HepG2 (cell line): ENCODE results near the gene STYXL1. TPM values are rescaled to one million over a fixed set of nuclear protein-coding genes. Genes with fewer than 3 reads are reported as not detected.

ENCODE experiments used
- ATAC-seq: fragments of 200-7000 bp; cut with Tn5 transposase; 3 replicates; pipeline ENCODE4 v1.9.1; 2020; ENCODE audit warnings: mild to moderate bottlenecking, moderate library complexity
- BruUV-seq: library from RNA; stranded (reverse); fragments of 400-500 nt; replicated peaks from 2 replicates; lab custom pipeline; 2021; lab: Mats Ljungman, UMichigan
- CTCF ChIA-PET: fragments of 300-600 bp; formaldehyde crosslinking; extraction: SDS; loops from one replicate; lab custom pipeline; 2021; ENCODE audit warnings: low total read pairs, inconsistent platforms, low intra/inter-chr PET ratio; lab: Yijun Ruan, JAX
- POLR2A ChIA-PET: fragments of 350-600 bp; sonication (Branson Sonifier 250); formaldehyde crosslinking; loops from one replicate; lab custom pipeline; 2020; ENCODE audit warnings: antibody characterized with exemption, inconsistent platforms; lab: Yijun Ruan, JAX
- DNase-seq: peaks from one replicate; pipeline ENCODE4 v3.0.0-alpha.2; 2015; ENCODE audit warnings: low spot score
- FAIRE-seq: peaks from 3 replicates; lab custom pipeline; 2011; peaks lifted over from hg19 to GRCh38; lab: Jason Lieb, UNC
- H2AFZ ChIP-seq: one replicate; pipeline ENCODE4 v1.6.1; 2011; ENCODE audit warnings: low read length, inconsistent platforms
- H3K27ac ChIP-seq: fragments of 300-600 bp; 3 replicates; pipeline ENCODE4 v1.8.0; 2011; ENCODE audit warnings: mixed run types, mild to moderate bottlenecking, mixed read lengths, low read length, inconsistent platforms; ENCODE audit not compliant: insufficient read depth; ENCODE audit errors: extremely low read length
- H3K27me3 ChIP-seq, 2 experiments: fragments of 200-600 bp in 1 of 2; 2 replicates in 1 of 2; 3 replicates in 1 of 2; pipeline versions ENCODE4 v1.6.0 to v1.8.0; 2011; ENCODE audit warnings: low read length in 2 of 2, mild to moderate bottlenecking in 2 of 2, moderate library complexity in 2 of 2, inconsistent platforms in 1 of 2; ENCODE audit not compliant: insufficient read depth in 2 of 2, control insufficient read depth in 1 of 2
- H3K36me3 ChIP-seq, 2 experiments: fragments of 200-600 bp in 1 of 2; replicated peaks in 1 of 2; 2 replicates in 1 of 2; 3 replicates in 1 of 2; pipeline versions ENCODE4 v1.5.1 to v1.8.0; 2011; ENCODE audit warnings: low read length in 2 of 2, inconsistent platforms in 1 of 2; ENCODE audit not compliant: insufficient read depth in 2 of 2, control insufficient read depth in 1 of 2
- H3K4me1 ChIP-seq: 2 replicates; pipeline ENCODE4 v1.5.1; 2012; ENCODE audit warnings: low read length, inconsistent platforms; ENCODE audit not compliant: insufficient read depth
- H3K4me2 ChIP-seq: 2 replicates; pipeline ENCODE4 v1.6.0; 2011; ENCODE audit warnings: low read depth, low read length, inconsistent platforms
- H3K4me3 ChIP-seq, 3 experiments: fragments of 200-600 bp in 1 of 3; sonication (generic), shearing (Covaris generic) in 1 of 3; replicated peaks in 1 of 3; 2 replicates each; pipeline ENCODE4 v1.5.1; 2011 to 2016; ENCODE audit warnings: low read length in 3 of 3, inconsistent platforms in 2 of 3, low read depth in 2 of 3, mild to moderate bottlenecking in 2 of 3, control low read depth in 1 of 3, mixed read lengths in 1 of 3; ENCODE audit not compliant: insufficient read depth in 1 of 3
- H3K79me2 ChIP-seq: one replicate; pipeline ENCODE4 v1.6.1; 2011; ENCODE audit warnings: low read length, inconsistent platforms; ENCODE audit not compliant: insufficient read depth
- H3K9ac ChIP-seq: 2 replicates; pipeline ENCODE4 v1.6.0; 2011; ENCODE audit warnings: mild to moderate bottlenecking, low read depth, low read length, inconsistent platforms; ENCODE audit not compliant: insufficient read depth
- H3K9me3 ChIP-seq: 2 replicates; pipeline ENCODE4 v1.5.1; 2012; ENCODE audit warnings: mild to moderate bottlenecking, low read length
- H4K20me1 ChIP-seq: 2 replicates; pipeline ENCODE4 v1.6.0; 2011; ENCODE audit warnings: inconsistent platforms, mild to moderate bottlenecking, low read length, moderate library complexity; ENCODE audit not compliant: insufficient read depth
- CHD2 ChIP-seq: IDR thresholded peaks from 2 replicates; pipeline ENCODE4 v1.6.1; 2011; ENCODE audit warnings: low read depth, low read length, improper control_type of control experiment
- MAF1 ChIP-seq: sonication (generic); formaldehyde crosslinking; IDR thresholded peaks from 2 replicates; pipeline ENCODE4 v1.5.0; 2020; ENCODE audit warnings: missing genetic modification reagents, borderline replicate concordance
- MIER3 ChIP-seq: IDR thresholded peaks from 2 replicates; pipeline ENCODE4 v1.6.1; 2016; ENCODE audit warnings: missing compliant biosample characterization, borderline replicate concordance
- MTA1 ChIP-seq: sonication (generic); formaldehyde crosslinking; IDR thresholded peaks from 2 replicates; pipeline ENCODE4 v1.4.0; 2020; ENCODE audit warnings: missing genetic modification reagents, mild to moderate bottlenecking, borderline replicate concordance
- NCOA5 ChIP-seq: sonication (generic); formaldehyde crosslinking; IDR thresholded peaks from 2 replicates; pipeline ENCODE4 v1.4.0; 2020; ENCODE audit warnings: missing genetic modification reagents
- ZNF781 ChIP-seq: sonication (generic); formaldehyde crosslinking; IDR thresholded peaks from 2 replicates; pipeline ENCODE4 v1.5.1; 2020; ENCODE audit warnings: borderline replicate concordance, mild to moderate bottlenecking, missing genetic modification reagents; ENCODE audit errors: not compliant biosample characterization
- WGBS: methylation state at CpG from one replicate; pipeline ENCODE4 v1.1.6; 2017; ENCODE audit warnings: low lambda C conversion rate; 5-methylcytosine and 5-hydroxymethylcytosine counted together
- in situ Hi-C: cut with HindIII; loops from 2 replicates; pipeline ENCODE4 v1.10.0; 2017; ENCODE audit warnings: low pct_unique_long_range_greater_than_20kb; ENCODE audit not compliant: extremely low pct_ligation_motif_present
- intact Hi-C: fragments of 100-400 bp; cut with micrococcal nuclease; formaldehyde crosslinking; loops from one replicate; pipeline ENCODE4 v1.10.0; 2022; ENCODE audit not compliant: unreplicated experiment
- polyA plus RNA-seq, 8 experiments: library from polyadenylated mRNA; depleted of rRNA in 3 of 8; stranded (reverse) in 7 of 8; unstranded in 1 of 8; fragments of >200 nt; fragmentation: Illumina TruSeq in 4 of 8; extraction: Trizol in 4 of 8; gene quantifications; 2 replicates each; pipeline versions ENCODE4 v1.2.1 to v1.2.3, GENCODE V29; 2011 to 2016; ENCODE audit warnings: low read depth in 4 of 8, missing spikeins in 1 of 8, mixed read lengths in 1 of 8; ENCODE audit not compliant: insufficient read depth in 1 of 8
- total RNA-seq, 5 experiments: library from RNA; depleted of rRNA; stranded (reverse); fragments of >200 nt; fragmentation: Illumina TruSeq; extraction: Trizol; gene quantifications; 2 replicates each; pipeline ENCODE4 v1.2.3, GENCODE V29; 2016; ENCODE audit warnings: low read depth in 1 of 5
- TF ChIP-seq, protein P1 (sequence below): IDR thresholded peaks from 2 replicates; pipeline ENCODE4 v1.6.1; 2012; ENCODE audit warnings: inconsistent platforms
- TF ChIP-seq, protein P2 (sequence below), 2 experiments: fragments of 450-650 bp in 1 of 2; sonication (generic) in 1 of 2; formaldehyde crosslinking; IDR thresholded peaks; 2 replicates each; pipeline versions ENCODE4 v1.5.0 to v1.8.0; 2020 to 2022; ENCODE audit warnings: mild to moderate bottlenecking in 1 of 2, missing genetic modification reagents in 1 of 2

Gene STYXL1
- total and polyA plus RNA-seq, 2 of the 13 experiments (the other 11 are each of a cell fraction or from before 2014, with no cell fraction given) = 23.9 to 38.3 TPM

DNA sequence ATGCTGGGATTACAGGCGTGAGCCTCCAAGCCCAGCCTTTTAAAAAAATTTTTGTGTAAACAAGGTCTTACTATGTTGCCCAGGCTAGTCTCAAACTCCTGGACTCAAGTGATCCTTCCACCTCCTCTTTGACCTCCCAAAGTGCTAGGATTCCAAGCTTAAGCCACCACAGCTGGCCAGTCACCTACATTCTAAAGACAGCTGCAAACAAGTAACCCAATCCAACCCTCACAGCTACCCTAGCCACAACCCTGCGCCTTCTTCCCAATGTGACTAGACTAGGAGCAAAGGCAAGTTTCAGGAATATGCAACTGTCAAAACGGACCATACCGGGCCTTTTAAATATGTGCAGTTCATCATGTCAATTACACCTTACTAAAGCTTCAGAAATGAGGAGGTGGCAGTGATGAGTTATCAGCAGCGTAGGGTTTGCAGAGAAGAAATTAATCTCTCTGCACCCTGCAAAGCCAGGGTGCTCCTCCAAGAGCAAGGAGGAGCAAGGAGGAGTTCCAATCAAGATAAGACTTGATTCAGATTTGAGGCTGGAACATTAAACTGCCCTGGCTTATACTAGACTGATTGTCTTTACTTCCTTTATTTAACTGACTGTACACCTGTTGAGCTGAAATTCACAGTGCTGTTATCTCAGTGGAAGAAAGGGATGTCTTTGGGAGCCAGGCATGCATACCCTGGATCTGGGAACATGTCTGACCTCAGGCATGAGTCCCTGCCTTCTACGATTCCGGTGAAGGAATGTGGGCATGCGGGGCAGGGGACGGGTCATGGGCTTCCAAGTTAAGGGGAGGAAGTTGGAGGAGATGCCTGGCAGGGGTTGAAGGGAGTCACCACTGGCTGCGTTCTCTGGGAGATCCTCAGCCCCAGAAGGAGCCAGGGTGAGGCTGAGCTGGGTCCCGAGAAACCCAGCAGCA lies 37.9 kb downstream of the STYXL1 start:
- CTCF ChIA-PET = no interaction called here
- Histone ChIP-seq H3K4me2 (no peak overlapping the region), H2AFZ (no peak overlapping the region), H3K9me3 (no peaks in the 10 kb centered on the region), H3K4me1 (no peaks in the 10 kb centered on the region), H3K4me3 (no peak overlapping the region), H3K9ac (no peak overlapping the region), H4K20me1 (no peaks in the 10 kb centered on the region), H3K79me2 (no peaks in the 10 kb centered on the region), H3K27me3 (no peaks in the 10 kb centered on the region), H3K36me3 (peaks cover 1 to 14% of the 10 kb centered on the region in 2 experiments; a peak in 3 of 5 replicates), H3K27ac (no peak overlapping the region)
- 94% methylated on average over 9 of the region's 11 CpGs for WGBS
- no peak for DNase-seq
- intact Hi-C loops (no loop called here), in situ Hi-C loops (no loop called here)
- POLR2A ChIA-PET = no interaction called here
- ATAC-seq = no peak
- TF ChIP-seq MIER3 = no peak
- no peak for TF ChIP-seq MAF1 (CRISPR knock-in tag)
- no peak for TF ChIP-seq CHD2
- TF ChIP-seq, protein P1, sequence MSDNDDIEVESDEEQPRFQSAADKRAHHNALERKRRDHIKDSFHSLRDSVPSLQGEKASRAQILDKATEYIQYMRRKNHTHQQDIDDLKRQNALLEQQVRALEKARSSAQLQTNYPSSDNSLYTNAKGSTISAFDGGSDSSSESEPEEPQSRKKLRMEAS = no peak
- TF ChIP-seq, protein P2, sequence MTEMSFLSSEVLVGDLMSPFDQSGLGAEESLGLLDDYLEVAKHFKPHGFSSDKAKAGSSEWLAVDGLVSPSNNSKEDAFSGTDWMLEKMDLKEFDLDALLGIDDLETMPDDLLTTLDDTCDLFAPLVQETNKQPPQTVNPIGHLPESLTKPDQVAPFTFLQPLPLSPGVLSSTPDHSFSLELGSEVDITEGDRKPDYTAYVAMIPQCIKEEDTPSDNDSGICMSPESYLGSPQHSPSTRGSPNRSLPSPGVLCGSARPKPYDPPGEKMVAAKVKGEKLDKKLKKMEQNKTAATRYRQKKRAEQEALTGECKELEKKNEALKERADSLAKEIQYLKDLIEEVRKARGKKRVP (CRISPR knock-in tag; IDR thresholded peaks at IDR 0.05) = no peak
- TF ChIP-seq NCOA5 (CRISPR knock-in tag) = no peak
- TF ChIP-seq MTA1 (CRISPR knock-in tag) = no peak
- TF ChIP-seq ZNF781 (CRISPR knock-in tag) = no peak
- FAIRE-seq = no peak
- BruUV-seq = no TSS peak
